ENCODE results near the gene C18orf63.
"Not testable (repeated sequence)": the region's sequence is repeated elsewhere in the genome, so short reads cannot be mapped to it uniquely, and the experiment has no call there.

C18orf63 gene

DNA sequence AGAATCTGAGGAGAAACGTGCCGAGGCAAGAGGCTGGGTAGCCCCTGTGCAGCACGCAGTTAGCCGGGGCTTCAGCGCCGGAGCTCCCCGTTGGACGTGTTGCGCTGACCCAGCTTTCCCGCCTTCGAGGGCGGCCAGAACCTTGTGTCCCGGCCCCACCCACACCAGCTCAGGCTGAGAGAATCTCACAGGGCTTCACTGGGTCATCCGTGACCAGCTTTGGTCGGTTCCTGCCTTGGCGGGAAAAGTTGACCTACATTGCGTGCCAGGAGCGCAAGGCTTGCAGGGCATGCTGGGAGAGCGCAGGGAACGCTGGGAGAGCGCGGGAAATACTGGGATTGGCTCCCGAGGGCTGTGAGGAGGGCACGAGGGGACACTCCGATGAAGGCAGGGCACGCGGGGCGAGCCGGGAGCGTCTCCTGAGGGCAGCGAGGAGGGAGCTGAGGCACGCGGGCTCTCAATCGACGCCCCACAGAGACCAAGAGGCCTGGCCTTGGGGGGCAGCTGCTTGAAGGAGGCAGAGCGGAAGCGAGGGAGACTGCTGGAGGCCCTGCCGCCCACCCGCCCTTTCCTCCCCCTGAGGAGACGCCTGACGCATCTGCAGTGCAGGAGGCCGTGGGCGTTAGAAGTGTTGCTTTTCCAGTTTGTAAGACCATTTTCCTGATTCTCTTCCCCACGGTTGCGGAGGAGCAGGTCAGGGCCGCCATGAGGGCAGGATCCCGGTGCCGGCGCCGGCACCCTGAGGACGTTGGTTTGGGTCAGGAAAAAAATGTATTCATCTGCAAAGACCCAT is at the start of gene C18orf63:
Gene C18orf63, plus strand, starts transcription at position 376 of the 793 bp plus-strand sequence. CDS start 2,027 bp downstream, outside the sequence.
- no peak for DNase-seq

DNA sequence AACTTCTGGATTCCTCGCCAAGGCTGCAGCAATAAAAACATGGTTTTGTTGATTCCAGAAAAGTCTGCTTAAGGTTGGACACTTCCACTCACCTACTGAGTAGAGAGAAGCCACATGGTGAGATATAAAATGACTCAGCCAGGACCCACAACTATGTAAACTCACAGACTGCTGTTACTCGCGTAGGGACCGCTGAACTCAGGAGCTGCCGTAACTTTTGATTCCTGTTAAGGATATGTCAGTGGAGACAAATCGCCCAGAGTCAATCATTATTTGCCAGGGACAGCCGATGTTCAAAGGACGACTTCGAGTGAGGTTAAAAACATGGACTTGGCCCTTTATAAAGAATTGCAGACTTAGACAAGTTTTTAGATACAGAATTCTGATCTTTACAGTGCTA is 49.5 kb upstream of the C18orf63 start:
- no peak for DNase-seq

DNA sequence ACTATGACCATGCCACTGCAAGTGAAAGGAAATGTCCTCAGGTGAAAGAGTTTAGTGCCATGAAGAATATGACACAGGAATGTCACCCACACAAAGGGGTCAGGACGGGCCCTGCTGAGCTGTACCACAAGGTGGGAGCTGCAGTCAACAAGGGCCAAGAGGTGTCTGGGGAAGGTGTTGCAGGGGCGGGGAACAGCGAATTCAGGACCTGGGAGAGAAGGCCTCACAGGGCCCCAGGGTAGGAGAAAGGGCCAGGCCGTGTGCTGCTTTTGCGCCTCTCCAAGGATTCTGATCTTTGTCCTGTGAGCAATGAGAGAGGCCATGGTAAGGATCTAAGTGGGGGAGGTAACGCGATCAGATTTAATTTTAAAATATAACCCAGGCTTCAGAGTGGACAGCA is 47.5 kb upstream of the C18orf63 start:
- no peak for DNase-seq

DNA sequence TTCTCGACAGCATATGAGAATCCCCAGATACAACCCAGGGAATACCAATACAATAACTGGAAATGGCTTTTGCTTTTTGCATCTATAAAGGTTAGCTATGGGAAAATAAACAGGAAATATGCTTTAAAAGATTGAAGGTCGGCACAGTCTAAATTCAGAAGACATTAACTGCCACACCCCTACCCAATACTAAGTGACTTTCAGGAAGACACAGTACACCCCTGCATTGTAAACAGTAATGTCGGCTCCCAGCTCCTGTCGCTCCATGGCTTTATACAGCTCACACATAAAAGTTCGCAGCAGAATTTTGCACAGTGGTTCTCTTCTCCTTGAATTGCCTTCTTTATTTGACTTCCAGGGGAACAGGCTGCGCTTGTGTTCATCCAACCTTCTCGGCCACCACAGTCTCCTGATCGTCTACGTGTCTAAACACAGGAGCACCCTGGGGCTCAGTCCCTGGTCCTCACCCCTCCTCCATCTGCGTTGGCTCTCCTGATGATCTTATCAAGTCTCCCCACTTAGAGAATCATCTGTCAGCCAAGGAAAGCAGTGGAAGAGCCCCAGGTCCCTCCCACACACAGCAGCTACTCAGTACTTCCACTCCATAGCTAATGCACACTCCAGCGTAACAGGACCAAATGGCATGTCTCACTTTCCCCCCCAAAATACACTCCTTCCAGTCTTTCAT is 46.6 kb upstream of the C18orf63 start:
- no peak for DNase-seq

DNA sequence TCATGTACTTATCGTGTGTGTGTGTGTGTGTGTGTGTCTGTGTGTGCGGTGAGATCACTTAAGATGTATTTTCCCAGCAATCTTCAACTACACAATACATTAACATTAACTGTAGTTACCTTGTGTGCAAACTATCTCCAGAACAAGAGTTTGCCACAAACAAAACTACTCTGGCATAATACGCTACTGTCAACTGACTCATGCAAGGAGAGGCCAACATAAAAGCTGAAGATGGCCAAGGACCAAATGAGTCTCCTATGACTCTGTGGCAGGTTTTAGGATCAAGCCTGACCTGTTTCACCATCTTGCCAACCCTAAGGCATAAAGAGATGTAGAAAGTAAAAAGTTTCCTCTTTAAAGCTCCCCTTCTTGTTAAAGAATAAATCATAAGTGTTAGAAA is 44.0 kb upstream of the C18orf63 start:
- DNase-seq: no peak

DNA sequence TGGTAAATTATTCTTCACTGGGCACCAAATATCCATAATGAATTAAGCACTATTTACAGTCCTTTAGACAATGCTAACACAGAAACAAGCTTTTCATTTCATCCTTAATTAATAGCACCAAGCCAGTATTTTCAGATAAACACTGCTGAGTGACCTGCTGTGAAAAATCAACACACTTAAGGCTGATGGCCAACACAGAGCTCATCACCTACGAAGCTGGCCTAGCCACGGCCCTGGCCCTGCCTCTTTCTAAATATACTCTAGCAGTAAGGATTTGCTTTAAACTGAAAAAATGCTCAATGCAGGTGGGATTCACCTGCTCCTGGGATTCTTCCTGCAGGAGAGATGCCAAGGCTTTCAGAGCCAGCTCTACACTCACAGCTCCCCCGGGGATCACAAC is 42.2 kb upstream of the C18orf63 start:
- no peak for DNase-seq

DNA sequence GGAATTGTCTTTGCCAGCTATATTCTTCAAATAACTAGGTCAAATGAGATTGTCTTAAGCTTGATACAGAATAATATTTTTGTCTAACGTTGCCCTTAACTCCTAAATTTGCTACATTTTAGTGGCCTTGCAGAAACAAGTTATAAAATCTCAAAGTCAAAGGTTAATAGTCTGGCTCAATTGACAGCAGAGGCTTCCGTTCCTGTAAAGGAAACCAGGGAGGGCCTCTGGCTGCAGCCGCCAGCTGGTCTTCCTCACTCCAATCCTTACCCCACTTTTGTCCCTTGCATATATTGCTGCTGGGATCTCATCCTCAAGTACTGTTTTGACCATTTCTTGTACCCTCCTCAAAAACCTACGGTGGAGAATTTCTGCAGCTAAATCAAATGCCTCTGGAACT is 40.9 kb upstream of the C18orf63 start:
- DNase-seq: no peak

DNA sequence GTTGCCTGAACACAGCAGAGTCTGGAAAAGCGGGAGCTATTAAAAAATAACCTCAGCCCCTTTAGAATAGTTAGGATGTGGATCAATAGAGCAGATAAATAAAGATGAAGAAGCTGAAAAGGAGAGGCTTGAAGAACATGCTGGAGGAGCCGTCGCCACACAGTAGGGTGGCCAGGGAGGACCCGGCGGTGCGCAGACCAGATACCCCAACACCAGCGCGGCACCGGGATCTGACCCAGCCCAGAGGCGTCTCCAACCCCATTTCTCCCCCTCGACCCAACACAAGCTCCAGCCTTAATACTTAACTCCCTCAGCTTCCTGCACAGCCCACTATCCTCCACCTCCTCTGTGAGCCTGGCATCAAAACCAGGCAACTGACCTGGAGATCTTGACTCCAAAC is 39.9 kb upstream of the C18orf63 start:
- no peak for DNase-seq

DNA sequence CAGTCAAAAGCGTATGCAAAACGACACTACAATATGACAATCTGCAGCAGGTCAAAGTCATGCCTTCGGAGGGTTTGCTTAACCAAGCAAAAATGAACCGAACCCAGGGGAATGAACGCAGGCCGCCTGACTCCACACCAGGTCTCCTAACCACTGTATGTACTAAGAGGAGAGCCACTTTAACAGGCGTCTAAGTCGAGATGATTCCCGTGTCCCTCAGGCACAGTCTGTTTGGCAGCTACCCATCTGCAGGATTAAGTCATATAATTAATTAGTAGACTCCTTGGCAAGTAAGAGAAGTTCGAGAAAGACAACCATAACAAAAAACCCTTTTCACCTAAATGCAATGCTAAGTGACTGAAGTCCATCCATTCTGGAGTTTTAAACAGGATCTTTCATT is 39.0 kb upstream of the C18orf63 start:
- no peak for DNase-seq

DNA sequence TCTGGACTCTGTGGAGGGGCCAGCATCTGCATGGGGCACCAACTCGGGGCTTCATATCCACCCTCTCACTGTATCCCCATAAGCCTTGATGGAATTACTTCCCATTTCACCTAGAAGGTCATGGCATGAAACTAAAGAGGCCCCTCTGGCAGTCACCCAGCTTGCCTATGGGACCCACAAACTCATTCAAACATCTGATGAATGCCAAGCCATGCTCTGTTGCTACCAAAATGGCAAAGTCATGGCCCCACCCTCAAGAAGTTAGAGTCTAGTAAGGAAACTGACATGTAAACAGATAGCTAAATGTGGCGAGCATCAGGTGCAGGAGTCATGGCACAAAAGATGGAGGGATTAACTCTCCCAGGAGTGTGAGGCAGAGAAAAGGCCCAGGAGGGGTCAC is 38.3 kb upstream of the C18orf63 start:
- no peak for DNase-seq

DNA sequence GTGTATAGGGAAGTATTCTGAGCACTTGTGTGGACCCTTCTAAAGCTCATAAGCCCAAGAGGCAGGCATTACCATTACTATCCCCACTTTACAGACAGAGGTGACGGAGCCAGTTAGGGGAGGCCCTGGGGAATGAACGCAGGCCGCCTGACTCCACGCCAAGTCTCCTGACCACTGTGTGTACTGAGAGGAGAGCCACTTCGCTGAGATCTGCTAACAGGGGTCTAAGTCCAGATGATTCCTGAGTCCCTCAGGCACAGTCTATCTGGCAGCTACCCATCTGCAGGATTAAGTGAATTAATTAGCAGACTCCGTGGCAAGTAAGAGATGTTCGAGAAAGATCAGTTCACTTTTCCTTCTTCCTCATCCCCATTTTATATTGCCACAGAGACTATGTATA is 37.6 kb upstream of the C18orf63 start:
- no peak for DNase-seq

DNA sequence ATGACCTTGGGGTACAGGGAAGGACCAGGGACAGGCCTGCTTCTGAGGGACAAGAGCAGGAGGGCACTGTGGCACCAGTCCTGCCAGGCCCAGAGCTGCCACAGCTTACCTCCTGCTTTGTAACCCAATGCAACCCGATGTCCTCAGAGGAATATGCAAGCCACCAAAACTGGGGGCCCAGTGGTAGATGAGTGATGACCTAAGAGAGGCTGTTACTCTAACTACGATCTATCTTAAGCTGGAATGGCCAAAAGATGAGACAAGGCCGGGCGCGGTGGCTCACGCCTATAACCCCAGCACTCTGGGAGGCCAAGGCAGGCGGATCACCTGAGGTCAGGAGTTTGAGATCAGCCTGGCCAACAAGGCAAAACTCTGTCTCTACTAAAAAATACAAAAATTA is 36.7 kb upstream of the C18orf63 start:
- no peak for DNase-seq

DNA sequence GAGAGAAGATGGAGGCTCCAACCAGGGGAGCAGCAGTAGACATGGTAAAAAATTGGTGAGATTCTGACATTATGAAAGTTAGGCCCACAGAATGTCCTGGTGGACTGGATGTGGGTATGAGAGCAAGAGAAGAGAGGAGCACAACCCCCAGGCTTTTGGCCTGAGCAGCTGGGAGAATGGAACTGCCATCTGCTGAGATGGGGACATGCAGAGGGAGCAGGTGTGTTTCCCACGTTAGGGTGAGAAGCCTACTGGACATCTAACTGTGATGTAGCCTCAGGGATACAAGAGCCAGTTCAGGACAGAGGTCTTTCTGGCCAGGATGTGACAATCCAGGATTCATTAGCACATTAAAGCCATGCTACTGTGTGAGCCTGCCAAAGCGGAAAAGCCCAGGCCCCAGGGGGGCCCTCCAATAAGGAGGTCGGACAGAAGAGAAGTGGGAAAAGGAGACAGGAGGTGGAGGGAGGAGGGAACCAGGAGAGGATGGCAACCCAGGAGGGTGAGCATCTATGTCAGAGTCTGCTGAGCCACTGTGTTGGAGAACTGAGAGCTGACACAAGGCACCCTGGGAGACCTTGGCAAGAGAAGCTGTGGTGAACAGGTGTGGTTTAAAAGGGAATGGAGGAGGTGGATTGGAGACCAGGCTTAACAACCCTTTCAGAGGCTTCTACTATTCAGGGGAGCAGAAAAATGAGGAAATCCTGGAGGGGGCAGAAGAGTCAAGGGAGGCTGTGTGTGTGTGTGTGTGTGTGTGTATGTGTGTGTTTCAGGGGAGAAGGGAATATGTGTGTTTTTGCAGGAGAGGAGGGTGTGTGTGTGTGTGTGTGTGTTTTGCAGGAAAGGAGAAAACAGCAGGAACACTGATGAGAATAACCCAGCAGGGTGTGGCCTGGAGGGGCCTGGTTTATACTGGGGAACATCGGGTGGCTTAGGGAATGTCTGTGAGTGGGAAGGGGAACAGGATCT is 34.3 kb upstream of the C18orf63 start:
- no peak for DNase-seq

DNA sequence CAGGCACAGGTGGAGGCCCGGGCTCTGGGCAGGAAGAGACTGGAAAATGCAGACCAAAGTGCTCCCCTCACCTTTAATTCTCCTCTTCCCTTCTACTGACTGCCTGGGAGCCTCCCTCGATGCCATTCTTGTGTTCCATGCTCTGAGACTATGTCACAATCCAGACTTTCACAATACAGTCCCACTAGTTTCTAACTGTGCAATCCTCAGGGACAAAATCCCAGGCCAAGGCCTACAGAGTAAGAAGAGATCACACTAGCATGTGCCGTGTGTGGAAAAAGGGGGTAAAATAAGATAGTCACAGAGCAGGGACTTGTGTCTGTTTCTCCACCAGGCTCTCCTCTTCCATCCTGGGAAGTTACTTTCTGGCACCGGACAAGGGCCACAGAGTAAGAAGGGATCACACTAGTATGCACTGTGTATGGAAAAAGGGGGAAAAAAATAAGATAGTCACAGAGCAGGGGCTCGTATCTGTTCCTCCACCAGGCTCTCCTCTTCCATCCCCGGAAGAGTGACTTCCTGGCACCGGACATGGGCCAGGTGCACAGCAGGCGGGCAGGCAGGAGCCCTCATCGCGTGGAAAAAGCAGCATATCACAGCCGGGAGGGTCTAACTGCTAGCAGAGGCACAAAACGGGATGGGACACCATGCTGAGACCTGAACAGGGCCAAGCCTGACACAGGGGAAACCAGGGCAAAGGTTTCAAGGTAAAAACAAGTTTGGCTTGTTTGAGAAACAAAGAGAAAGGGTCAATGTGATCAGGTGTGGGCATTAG is 33.5 kb upstream of the C18orf63 start:
- DNase-seq: no peak

DNA sequence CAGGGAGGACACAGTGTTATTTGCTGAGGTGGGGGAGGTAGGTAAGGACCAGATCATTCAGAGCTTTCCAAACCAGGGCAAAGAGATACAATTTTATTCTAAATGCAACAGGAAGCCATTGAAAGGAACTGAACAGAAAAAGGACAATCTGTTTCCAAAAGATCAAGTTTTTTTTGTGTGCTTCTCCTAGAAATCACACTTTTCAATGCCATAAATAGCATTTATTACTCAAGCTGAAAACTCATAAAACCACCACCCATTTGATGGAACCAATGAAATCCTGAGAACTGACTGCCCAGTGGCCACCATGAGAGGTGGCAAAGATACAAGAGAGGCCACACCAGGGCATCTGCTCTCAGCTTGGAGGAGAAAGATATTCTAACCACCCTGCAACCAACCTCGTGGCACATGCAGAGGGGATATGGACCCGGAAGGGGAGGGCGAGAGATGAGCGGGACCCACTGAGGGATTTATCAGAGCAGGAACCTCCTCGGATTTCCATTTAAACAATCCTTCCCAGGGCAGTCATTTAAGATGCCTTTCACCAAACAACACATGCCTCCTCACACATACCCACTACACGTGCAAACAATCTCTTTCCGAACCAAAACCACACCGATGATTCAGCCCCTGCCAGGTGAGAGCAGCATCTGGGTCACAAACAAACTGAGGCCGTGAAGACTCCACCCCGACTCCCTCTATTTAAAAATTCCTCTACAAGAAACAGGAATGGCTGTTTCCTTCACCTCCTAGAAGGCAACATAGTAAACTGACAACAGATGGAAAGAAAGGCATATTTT is 32.7 kb upstream of the C18orf63 start:
- no peak for DNase-seq

DNA sequence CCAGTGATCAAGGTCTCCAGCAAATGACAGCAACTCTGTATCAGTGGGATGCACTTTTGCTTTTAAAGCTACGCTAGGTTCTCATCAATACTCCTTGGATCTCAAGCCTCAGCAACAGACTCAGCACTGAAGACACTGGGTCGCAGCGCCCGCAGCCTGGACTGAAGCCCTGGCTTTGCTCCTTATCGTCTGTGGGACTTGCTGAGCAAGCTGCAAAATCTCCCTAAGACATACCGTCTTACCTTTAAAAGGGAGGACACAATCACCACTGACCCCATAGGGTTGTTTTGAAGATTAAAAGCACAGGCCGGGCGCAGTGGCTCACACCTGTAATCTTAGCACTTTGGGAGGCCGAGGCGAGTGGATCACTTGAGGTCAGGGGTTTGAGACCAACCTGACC is 32.0 kb upstream of the C18orf63 start:
- no peak for DNase-seq

DNA sequence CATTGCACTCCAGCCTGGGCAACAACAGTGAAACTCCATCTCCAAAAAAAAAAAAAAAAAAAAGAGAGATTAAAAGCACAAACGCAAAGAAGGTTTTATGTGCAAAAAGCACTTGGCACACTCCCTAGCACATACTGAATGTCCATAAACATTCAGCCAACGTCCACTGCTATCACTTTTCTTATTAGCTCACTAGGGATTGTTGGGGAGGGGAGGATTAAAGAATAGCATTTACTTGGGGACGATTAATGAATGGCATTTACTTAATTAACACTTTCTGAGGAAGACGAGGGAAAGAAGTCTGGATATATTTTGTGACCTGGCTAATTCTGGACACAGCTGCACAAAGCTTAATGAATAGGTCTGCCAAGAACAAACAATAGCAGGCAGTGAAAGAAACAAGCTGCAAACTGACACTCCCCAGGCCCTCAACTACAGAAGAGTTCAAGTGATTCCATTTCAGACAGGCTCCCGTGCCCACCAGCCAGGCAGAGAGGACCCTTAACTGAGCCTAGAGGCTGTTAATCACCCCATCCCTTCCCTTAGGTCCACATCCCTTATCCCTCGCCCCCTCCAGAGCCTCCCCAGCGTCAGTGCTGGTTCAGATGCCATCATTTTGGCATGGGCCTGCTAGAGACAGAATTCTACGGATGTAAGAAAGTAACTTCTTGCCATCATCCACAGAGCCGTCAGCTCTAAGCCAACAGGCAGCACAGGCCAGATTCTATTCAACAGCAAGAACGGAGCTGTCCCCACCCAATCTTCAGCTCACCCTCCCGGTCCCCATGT is 31.3 kb upstream of the C18orf63 start:
- DNase-seq: peak; percentile 49

DNA sequence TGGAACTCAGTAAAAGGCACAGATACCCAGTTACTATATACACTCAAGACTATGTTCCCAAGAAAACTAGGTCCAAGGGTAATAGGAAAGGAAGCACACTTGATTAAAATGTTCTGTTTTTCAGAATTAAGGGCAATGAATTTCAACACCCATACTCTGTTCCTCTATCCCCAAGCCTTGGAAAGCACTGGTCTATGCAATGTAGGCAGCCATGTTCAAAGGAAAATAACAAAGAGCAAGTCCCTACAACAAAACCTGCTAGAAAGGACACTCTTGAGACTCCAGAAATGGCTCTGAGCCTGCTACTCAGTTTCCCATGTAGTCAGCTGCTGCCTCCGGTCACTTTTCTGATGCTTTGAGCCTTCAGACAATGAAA is 30.7 kb upstream of the C18orf63 start:
- no peak for DNase-seq

DNA sequence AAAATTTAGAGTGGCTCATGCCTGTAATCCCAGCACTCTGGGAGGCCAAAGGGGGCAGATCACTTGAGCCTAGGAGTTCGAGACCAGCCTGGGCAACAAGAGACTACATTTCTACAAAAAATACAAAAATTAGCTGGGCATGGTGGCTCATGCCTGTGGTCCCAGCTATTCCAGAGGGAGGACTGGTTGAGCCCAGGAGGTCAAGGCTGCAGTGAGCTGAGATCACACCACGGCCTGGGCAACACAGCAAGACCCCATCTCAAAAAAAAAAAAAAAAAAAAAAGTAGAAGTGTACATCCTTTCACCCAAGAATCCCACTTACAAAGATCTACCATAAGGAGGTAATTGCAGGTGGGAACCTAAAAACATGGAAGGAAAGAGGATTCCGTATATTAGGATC is 30.1 kb upstream of the C18orf63 start:
- not testable (repeated sequence) for DNase-seq

DNA sequence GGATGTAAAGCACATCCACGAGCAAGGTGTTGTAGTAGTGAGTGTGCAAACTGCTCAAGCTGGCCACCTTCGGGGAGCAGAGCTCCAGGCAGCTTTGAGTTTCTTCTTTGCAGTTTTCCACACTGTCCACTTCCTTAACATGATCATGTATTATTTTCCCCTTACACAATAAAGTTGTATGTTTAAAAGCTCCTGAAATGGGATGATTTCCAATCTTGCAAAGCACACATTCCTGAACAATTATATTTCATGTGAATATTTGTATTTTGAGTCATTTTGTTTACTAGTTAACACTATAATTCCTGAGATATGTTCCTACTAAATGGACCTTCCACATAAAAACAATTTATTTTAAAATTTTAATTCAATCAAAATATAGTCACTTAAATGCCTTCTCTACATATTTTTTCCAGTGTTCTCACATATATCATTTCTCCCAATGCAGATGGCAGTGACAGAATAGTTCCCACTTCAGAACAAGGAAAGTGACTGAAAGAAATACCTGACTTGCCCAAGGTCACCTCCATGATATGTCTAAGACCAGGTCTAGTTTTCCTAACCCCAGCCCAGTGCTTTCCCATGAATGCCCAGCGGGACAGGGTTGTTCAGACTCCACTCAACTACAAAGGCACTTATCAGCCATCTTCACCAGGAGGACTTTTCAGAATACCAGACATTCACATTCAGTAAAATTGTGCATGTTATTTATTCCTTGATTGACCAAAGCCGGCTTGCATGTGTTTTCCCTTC is 29.4 kb upstream of the C18orf63 start:
- no peak for DNase-seq

Measured in right forelimb (tissue), 1 donor.